Prostate gland (tissue), 2 donors: ENCODE data around the gene ZNF735. TPM values are rescaled to one million over a fixed set of nuclear protein-coding genes. Genes with fewer than 3 reads are reported as not detected.

Experiments used
- DNase-seq: peaks from one replicate; pipeline ENCODE4 v3.0.0-alpha.2; 2019; ENCODE audit warnings: low spot score
- H3K27ac ChIP-seq, 2 donors: fragments of 200-600 bp; sonication (generic); 2 replicates each; pipeline ENCODE4 v1.5.1; 2017 to 2019
- H3K27me3 ChIP-seq: fragments of 200-600 bp; sonication (generic); replicated peaks from 2 replicates; pipeline ENCODE4 v1.5.1; 2019; ENCODE audit not compliant: insufficient read depth
- H3K36me3 ChIP-seq, 2 donors: fragments of 200-600 bp; sonication (generic); 1 replicate in 1 of 2; 2 replicates in 1 of 2; pipeline versions ENCODE4 v1.5.1 to v1.8.1; 2017 to 2019
- H3K4me1 ChIP-seq: fragments of 200-600 bp; sonication (generic); replicated peaks from 2 replicates; pipeline ENCODE4 v1.5.1; 2019
- H3K4me3 ChIP-seq, 2 donors: fragments of 200-600 bp; sonication (generic); 2 replicates each; pipeline ENCODE4 v1.5.1; 2017 to 2019
- H3K9me3 ChIP-seq: fragments of 200-600 bp; sonication (generic); 2 replicates; pipeline ENCODE4 v1.5.1; 2017
- POLR2AphosphoS5 ChIP-seq: sonication (generic); formaldehyde crosslinking; IDR thresholded peaks from one replicate; pipeline ENCODE4 v1.6.1; 2017; ENCODE audit warnings: antibody characterized with exemption
- WGBS: methylation state at CpG from one replicate; pipeline ENCODE4 v1.1.5; 2018; 5-methylcytosine and 5-hydroxymethylcytosine counted together
- intact Hi-C: fragments of 100-400 bp; cut with DNase I; formaldehyde crosslinking; loops from one replicate; pipeline ENCODE4 v1.14.2; 2022
- total RNA-seq, 2 donors: library from RNA; depleted of rRNA; stranded (reverse); fragments of >200 nt; gene quantifications; one replicate each; pipeline ENCODE4 v1.1.0, GENCODE V29; 2016

The ZNF735 gene
- total RNA-seq, 2 donors from 2014 or later = not detected

DNA sequence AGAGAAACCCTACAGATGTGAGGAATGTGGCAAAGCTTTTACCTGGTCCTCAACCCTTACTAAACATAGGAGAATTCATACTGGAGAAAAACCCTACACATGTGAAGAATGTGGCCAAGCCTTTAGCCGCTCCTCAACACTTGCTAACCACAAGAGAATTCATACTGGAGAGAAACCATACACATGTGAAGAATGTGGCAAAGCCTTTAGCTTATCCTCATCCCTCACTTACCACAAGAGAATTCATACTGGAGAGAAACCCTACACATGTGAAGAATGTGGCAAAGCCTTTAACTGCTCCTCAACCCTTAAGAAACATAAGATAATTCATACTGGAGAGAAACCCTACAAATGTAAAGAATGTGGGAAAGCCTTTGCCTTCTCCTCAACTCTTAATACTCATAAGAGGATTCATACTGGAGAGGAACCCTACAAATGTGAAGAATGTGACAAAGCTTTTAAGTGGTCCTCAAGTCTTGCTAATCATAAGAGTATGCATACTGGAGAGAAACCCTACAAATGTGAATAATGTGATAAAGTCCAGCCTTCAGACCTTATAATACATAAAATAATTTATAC lies 59.4 kb downstream of the ZNF735 start:
- WGBS = 79% methylated on average over 1 of the region's 1 CpG

More for the DNA sequence above, 59.4 kb downstream of the ZNF735 start:
- Histone ChIP-seq H3K27me3 (no peaks in the 10 kb centered on the region), H3K4me1 (no peaks in the 10 kb centered on the region), H3K27ac (no peak overlapping the region), H3K36me3 (no peaks in the 10 kb centered on the region), H3K4me3 (no peak overlapping the region), H3K9me3 (no peaks in the 10 kb centered on the region)
- DNase-seq = no peak
- intact Hi-C loops = no loop called here
- TF ChIP-seq POLR2AphosphoS5 = no peak

Other genes starting within 250 kb of the ZNF735 start
- not detected for gene ZNF722, start 208.4 kb upstream of the ZNF735 start, total RNA-seq
- 1 to 10 TPM; 7.3 to 7.8 TPM for gene ZNF727, start 161.8 kb upstream of the ZNF735 start, total RNA-seq
- gene ZNF679, start 21.3 kb downstream of the ZNF735 start, total RNA-seq = not detected
- gene ZNF736, start 106.8 kb downstream of the ZNF735 start, total RNA-seq = 10 to 100 TPM; 12.4 to 23.4 TPM